Ammon's horn (tissue), 1 donor: ENCODE data around the gene RNF14.
"Not testable (repeated sequence)": the region's sequence is repeated elsewhere in the genome, so short reads cannot be mapped to it uniquely, and the experiment has no call there.

Experiments
- DNase-seq: peaks from one replicate; pipeline ENCODE4 v3.0.0-alpha.2; 2016; ENCODE audit warnings: low spot score

RNF14 gene

DNA sequence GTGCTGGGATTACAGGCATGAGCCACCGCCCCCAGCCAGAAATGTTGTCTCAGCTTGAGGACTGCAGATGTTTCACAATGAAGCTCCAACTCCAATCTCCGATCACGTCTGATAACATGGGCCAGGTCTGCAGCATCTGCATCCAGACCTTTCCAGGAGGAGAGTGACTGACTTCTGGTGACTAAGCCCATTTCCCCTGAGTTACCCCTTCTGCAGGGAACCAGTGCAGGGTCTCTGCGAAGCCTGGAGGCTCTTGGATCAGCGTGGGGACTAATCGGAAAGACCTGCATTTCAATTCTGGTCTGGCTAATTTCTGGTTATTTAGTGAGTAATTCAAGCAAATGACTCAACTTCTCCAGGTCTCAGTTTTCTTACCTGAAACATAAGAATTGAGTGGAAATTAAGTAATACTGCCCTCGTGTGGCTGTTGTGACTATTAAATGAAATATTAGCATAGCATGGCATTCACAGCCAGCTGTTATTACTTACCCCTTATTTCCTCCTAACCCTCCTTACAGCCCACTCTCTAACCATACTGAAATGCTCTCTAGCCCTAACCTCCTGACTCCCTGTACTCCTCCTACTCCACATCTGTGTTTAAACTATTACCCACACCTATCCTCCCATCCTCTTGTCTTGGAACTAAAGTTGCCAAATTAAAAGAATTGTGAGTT is 46.1 kb downstream of the RNF14 start:
- DNase-seq: peak; percentile 66

DNA sequence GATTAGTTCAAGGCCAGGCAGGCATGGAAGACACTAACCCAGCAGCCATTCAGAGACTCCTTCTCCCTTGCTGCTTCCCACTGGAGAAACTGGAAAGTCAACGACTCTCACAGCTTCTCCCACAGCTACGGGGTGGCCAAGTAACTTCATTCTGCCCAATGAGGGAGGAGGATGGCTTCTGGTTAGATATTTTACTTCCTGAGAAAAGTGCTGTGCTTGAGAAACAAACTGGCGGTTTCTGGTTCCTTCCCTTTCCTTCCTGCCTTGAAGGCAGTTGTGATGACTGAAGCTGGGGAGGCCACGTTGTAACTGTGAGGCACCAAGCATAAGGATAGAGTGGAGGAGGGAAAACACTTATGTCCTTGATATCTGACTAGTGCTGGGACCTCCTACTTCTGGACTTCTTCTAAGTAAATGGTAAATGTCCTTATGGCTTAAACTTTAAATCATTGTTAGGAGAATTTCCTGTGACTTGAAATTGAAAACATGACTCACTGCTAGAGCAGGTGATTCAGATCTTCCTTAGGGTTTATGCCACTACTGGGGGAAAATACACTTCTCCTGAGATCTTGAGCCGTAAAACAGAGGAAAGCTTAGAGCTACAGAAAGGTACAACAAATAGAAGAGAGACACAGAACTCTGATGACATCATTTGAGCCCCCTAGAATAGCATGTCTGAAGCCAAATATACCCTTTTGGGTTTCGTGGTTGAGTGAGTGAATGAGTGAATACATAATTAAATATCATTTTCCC is 47.1 kb downstream of the RNF14 start:
- DNase-seq: peak; percentile 67

DNA sequence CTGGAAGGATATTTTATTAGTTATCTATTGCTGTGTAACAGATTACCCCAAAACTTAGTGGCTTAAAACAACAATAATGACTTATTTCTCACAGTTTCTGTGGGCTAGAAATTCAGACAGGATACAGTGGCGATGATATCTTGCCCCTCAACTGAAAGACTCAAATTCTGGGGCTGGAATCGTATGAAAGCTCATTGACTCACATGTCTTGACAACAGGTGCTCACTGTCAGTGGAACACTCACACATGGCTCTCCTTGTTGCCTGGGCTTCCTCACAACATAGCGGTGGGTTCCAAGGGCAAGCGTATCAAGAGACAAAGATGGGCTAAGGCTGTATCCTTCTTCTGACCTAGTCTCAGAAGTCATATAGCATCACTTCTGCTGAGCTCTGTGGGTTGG is 47.7 kb downstream of the RNF14 start:
- no peak for DNase-seq

DNA sequence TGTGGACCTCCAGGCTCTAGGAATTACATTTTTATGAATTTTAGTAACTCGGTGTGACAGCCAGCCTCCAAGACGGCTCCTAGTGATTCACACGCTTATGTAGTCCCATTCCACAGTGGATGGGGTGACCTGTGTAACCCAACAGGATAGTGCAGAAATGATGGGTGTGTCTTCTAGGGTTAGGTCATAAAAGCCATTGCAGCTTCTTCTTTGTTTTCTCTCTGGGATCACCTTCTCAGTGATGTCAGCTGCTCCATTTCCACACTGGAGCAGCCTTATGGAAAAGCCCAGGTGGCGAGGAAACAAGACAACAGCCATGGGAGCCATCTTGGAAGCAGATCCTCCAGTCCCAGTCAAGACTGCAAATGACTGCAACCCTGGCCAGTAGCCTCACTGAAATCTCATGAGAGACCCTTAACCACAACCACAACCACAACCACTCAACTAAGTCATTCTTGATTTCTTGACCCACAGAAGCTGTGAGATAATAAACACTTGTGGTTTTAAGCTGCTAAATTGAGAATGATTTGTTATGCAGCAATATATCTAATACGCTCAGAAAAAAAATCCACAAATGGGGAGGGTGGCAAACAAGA is 49.0 kb downstream of the RNF14 start:
- no peak for DNase-seq

DNA sequence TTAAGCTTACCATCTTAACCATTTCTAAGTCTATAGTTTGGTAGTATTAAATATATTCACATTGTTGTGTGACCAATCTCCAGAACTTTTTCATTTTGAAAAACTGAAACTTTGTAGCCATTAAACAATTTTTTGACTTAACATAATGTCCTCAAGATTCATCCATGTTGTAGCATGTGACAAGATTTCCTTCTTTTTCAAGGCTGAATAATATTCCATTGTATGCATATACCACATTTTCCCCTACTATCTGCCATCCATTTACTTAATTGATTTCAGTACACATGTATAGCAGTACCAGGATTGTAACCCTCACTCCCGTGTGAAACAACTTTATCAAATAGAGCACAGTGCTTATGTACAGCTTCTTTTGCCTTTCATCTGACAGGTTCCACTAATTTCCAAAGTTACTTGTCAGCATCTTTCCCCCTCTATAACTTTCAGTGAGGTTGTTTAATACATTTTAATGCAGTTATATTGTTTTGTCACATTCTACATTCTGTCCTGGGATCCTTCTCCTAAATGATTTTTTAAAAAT is 51.3 kb downstream of the RNF14 start:
- no peak for DNase-seq

DNA sequence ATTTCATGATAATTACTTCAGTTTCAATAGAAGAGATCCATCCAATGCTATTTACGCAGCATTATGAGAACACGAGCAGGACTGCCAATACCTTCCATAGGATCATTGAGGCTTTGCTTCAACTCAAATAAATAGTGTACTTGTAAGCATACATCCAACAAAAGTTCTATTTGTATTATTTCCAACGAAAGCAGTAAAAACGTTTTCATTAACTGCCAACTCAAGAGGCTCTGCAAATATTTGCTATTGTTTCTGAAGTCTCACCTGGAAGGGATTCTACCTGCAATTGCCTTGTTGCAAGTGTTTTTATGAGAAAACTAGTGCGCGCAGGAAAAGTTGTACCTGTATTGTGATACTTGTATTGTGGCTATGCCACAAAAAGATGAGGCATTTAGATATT is 54.9 kb downstream of the RNF14 start:
- no peak for DNase-seq

DNA sequence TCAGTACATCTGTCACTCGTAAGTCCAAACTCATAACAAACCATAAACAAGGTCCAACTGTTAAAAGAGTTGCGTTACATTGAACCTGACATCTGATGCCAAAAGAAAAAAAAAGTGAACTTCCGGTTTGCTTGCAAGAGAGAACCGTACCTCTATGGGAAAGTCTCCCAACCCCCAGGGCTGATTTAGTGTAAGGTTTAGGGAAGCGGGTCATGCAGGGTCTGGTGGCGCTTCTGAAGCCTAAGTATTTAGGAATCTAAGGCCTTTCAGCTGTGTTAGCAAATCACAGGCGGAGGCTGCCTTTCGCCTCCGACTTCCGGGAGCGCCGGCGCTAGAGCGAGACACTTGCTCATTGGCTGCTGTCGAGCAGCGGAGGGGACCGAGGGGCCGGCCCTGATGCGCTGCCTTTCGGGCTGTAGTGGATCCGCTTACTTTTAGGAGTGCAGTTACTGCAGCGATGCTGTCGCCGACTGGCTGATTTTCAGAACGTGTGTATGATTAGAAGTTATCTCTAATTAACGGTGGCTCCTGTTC is 55.9 kb downstream of the RNF14 start:
- peak; percentile 95 for DNase-seq

DNA sequence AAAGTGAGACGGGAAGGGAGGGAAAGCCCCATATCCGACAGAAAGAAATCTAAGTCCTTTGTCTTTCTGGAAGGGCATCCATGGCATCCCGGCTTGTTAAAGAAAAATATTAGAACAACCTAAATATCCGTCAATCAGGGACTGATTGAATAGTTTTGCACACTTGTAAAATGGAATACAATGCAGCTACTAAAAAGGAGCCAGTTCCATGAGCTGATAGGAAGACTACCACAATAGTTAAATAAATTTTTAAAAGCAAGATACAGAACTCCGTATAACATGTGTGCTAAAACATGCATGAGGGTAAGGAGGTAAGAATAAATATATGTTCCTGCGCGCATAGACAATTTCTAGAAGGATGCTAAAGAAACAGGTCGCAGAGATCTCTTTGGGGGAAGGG is 56.7 kb downstream of the RNF14 start:
- no peak for DNase-seq

DNA sequence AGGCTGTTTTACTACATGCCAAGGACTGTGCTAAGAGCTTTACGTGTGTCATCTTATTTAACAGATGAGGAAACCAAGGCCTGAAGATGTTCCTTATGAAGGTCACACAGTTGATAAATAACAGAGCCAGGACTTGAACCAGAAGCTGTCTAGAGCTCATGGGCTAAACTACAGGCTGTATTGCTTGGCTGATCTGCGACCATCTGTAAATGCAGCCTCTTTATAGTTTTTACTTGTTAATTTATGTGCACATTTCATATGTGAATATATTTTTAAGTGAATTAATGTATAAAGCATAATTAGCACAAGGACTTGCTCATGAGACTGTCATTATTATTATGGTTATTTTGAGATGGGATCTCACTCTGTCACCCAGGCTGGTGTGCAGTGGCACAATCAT is 63.2 kb downstream of the RNF14 start:
- no peak for DNase-seq

DNA sequence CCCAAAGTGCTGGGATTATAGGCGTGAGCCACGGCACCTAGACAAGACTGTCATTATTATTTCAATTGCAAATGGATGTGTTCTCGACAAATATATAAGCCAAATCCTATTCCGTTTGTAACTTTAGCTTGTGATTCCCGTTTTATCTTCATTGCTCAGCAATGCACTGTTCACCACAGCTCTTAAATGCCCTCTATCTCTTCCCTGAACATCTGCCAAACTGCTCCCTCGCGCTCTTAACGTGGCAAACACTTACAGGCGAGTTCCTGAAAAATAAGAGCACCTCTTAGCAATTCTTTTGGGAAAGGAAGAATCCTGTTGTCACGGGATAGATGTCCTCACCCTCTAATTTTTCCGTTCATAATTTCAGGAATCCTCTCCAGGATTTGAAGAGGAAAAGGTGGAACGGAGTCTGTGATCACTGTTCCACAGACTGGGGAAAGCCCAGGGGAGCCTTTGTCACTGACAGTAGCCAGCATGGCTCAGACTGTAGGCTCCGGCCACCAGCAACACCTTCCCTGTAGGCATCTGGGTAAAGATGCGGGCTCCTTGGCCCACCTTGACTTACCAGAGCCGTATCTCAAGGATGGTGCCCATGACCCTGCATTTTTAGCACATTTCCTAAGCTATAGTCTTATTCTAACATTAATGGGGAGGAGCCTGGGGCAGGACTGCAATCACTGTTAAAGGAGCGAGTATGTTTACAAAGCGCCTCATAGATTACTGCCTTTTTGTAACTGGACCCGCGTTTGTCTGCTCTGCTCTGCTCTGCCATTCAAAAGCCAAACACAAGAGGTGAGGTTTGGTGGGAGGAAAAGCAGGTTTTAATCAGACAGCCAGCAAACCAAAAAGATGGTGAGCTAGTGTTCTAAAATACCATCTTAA is 64.1 kb downstream of the RNF14 start:
- no peak for DNase-seq

DNA sequence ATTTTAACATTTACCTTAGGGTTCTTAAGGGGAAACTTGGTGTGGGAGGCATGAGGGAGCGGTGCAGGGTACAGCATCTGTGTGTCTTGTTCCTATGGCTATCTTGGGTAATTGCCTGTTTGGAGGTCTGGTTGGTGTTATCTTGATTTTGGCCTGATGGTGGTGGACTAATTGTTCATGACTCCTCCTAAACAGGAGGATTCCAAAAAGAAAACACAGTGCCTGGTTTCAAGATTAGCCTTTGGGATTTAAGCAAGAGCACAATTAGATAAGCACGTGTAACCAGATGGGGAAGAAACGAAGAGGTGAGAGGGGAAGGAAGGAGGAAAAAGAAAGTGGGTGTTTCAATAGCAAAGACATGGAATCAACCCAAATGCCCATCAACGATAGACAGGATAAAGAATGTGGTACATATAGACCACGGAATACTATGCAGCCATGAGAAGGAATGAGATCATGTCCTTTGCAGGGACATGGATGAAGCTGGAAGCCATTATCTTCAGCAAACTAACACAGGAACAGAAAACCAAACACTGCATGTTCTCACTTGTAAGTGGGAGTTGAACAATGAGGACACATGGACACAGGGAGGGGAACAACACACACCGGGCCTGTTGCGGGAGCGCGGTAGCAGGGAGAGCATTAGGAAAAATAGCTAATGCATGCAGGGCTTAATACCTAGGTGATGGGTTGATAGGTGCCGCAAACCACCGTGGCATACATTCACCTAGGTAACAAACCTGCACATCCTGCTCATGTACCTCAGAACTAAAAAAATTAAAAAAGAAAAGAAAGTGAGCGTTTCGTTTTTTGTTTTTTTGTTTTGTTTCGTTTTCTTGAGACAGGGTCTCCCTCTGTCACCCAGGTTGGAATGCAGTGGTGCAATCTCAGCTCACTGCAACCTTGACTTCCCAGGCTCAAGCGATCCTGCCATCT is 65.0 kb downstream of the RNF14 start:
- DNase-seq: not testable (repeated sequence)

DNA sequence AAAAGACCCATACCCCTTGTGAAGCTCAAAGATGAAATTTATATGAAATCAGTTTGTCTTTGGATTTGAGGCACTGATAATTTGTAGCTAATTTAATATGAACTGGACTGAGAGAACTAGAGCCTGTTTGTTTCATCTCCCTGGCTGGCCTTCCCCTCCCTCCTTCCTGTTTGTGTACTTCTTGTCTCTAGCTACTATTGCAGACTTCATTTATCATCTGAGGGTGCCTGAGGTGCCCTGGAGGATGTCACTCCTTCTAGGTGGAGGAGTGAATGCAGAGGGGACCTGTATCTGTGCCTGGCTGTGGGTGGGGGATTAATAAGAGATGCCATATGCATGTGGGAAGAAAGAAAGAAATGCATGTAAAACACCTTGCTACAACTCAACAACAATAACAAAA is 66.1 kb downstream of the RNF14 start:
- no peak for DNase-seq

DNA sequence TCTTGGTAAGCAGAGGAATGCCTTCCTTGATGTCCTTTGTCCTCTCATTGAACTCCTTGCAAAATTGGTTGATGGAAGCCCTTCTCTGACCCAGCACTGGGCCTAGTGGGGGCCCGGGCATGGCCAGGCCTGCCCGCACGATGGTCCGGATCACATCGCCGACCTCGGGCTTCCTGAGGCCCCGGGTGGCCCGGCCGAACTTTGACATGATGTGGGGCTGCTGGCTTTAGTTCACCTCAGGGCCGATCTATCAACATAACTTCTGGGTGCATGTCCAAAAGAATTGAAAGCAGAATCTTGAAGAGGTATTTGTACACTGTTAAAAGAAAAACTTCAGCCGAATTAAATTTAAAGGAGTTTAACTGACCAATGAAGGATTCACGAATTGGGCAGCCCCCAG is 68.0 kb downstream of the RNF14 start:
- no peak for DNase-seq

DNA sequence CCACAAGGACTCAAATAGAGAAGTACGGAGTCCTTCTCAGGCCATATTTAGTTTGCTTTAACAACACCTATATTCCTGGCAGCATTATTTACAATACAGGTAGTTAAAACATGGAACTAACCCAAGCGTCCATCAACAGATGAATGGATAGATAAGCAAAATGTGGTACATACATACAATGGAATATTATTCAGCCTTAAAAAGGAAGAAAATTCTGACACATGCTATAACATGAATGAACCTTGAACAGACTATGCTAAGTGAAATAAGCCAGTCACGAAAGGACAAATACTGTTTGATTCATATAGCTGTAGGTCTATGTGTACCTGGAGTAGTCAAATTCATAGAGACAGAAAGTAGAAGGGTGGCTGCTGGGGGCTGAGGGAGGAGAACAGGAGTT is 68.7 kb downstream of the RNF14 start:
- DNase-seq: not testable (repeated sequence)

DNA sequence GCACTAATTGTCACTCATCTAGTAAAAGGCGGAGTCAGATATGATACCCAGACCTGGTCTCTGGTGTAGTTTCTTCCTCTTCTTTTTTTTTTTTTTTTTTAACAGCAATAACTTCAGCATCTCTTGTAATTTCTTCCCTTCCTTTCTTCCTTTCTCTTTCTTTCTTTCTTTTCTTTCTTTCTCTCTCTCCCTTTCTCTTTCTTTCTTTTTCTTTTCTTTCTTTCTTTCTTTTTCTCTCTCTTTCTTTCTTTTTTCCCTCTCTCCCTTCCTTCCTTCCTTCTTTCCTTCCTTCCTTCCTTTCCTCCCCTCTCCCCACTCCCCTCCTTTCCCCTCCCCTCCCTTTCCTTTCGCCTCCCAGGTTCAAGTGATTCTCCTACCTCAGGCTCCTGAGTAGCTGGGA is 69.8 kb downstream of the RNF14 start:
- no peak for DNase-seq
